ENCODE results near the gene NFIA.

- TF ChIP-seq POLR2A (IDR thresholded peaks at IDR 0.05) (no peak), CTCF (IDR thresholded peaks at IDR 0.05) (no peak)
Observed at GRCh38 chr1:61182480-61182879, 100.1 kb downstream of the NFIA start.

All from upper lobe of left lung (tissue), 4 donors.